Measurements from ENCODE around the gene CUL3.
"Not testable (repeated sequence)": the region's sequence is repeated elsewhere in the genome, so short reads cannot be mapped to it uniquely, and the experiment has no call there.

CUL3 gene

GRCh38 chr2:224532931-224533330, 52.2 kb downstream of the CUL3 start:
- DNase-seq: no peak

- DNase-seq: no peak
These were observed 52.7 kb downstream of the CUL3 start for GRCh38 chr2:224532441-224532840.

- no peak for DNase-seq
These were observed 57.0 kb downstream of the CUL3 start for GRCh38 chr2:224528171-224528570.

DNA sequence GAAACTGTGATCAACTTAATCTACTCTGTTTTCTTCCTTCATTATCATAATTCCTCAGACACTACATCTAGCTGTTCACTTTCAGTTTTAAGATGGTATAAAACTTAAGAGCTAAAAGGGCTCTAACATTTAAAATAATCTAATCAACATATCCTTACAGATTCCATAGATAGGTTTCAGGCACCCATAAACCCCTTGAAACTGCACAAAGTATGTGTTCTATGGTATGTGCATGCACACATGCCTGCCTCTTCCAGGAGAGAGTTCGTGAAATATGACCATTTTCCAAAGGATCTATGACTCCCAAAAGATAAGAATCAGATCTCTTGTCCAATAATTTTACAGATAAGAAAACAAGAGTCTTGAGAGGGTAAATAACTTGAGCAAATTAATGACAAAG, 59.4 kb downstream of the CUL3 start:
- no peak for DNase-seq

DNA sequence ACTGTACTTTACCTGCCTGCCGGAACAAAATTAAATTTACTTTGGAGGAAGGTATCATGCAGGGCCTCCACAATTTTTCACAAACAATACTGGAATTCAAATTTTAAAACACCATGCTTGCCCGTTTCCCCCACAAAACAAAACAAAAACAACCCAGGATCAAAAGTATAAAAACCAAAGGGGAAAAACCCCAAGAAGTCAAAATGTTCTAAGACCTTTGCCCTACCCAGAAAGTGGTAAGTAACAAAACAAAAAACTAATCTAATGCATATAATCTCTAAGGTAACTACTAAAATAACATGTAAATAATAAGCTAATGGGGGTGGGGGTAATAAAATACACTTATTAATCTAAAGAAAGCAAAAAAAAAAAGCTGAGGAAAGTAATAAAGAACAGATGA, 60.5 kb downstream of the CUL3 start:
- DNase-seq: peak in 1 of 5 experiments; percentile 49

DNA sequence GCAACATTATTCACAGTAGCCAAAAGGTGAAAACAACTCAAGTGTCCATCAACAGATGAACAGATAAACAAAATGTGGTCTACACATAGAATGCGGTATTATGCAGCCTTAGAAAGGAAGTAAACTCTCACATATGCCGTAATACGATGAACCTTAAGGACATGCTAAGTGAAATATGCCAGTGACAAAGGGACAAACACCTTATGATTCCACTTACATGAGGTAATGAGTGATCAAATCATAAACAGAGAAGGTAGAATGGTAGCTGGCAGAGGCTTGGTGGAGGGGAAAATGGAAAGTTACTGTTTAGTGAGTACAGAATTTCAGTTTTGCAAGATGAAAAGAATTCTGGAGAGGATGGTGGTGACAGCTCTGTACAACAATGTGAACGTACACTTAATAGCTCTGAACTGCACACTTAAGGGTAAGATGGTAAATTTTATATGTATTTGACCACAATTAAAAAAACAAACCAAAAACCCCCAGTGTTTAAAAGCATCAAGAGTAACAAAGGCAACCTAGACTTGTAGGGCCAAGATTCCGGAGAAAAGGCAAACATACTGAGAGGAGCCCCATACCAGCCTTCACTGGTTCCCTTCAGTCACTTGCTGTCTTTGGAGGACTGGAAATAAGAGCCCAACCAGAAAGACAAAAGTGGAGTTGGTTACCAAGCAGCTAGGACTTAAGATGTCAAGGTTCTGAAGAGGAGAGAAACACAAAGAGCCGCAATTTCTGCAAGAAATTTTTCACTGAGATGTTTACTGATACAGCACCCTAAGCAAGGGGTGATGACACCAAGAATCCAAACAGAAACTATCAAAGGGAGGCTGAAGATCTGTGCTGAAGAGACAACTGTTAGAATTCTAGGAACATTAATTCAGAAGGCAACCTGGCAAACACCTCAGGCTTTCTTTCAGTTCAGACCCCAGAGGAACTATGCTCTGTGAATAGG, 61.3 kb downstream of the CUL3 start:
- peak in 2 of 5 experiments; percentile 7 to 79 for DNase-seq

DNA sequence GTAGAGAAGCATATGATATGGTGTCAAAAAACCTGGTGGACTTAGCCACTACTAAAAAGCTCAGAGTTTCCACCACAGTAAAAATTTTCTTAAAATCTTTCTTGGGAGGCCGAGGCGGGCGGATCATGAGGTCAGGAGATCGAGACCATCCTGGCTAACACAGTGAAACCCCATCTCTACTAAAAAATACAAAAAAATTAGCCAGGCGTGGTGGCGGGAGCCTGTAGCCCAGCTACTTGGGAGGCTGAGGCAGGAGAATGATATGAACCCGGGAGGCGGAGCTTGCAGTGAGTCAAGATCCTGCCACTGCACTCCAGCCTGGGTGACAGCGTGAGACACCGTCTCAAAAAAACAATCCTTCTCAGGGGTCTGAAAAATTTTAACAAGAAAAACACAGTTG, 62.7 kb downstream of the CUL3 start:
- not testable (repeated sequence) for DNase-seq

- peak in 1 of 5 experiments; percentile 90 for DNase-seq
These were observed 65.1 kb downstream of the CUL3 start for GRCh38 chr2:224520064-224520463.

DNA sequence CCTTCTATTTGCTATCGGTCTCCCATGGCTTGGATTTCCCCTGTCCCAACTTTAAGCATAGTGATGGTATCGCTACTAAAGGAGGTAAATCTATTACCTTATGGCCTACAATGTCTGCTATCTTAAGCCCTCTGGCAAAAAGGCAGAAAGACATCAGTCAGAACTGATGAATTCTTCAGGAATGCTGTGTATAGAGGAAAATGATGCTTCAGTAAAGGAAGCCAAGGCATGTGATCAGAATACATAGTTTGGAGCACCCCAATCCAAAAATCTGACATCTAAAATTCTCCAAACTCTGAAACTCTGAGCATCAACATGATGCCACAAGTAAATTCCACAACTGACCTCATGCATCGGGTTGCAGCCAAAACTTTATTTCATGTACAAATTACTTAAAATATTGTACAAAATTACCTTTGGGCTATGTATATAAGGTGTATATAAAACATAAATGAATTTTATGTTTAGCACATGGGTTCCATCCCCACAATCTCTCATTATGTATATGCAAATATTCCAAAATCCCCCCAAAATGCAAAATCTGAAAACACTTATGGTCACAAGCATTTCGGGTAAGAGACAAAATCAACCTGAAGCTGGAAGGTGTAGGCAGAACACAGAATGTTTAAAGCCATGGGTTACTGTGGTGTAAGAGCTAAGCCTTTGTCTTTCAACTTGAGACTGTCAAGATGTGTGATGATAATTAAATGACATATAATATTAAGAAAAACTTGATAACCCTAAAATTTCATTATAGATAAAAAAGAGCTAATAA, 66.2 kb downstream of the CUL3 start:
- no peak for DNase-seq

GRCh38 chr2:224517963-224518362, 67.2 kb downstream of the CUL3 start:
- DNase-seq: no peak

DNA sequence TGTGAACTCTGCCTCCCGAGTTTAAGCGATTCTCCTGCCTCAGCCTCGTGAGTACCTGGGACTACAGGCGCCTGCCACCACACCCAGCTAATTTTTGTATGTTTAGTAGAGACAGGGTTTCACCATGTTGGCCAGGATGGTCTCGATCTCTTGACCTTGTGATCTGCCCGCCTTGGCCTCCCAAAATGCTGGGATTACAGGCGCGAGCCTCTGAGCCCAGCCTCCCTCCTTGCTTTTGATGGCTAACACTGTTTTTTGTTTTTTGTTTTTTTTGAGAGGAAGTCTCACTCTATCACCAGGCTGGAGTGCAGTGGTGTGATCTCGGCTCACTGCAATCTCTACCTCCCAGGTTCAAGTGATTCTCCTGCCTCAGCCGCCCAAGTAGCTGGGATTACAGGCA, 68.8 kb downstream of the CUL3 start:
- not testable (repeated sequence) for DNase-seq

DNA sequence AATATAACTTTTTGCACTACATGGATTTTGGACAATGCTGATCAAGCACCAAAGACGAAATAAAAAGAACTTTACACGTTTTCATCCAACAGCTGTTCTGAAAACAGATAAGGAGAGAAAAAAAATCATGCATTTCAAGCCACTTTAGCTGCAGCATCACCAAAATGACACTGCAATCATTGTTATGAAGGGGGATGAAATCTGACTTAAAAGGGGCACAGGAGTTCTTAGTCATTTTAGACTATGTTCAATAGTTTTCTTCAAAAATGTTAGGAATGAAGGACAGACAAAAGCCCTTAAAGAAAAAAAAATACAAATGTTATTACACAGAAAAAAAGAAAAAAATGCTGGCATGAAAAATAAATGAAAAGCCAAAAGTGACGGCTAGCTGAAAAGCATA, 71.2 kb downstream of the CUL3 start:
- DNase-seq: no peak

GRCh38 chr2:224507789-224508188, 77.4 kb downstream of the CUL3 start:
- DNase-seq: no peak

- DNase-seq: no peak
These were observed 78.7 kb downstream of the CUL3 start for GRCh38 chr2:224506494-224506893.

GRCh38 chr2:224498991-224499390, 86.2 kb downstream of the CUL3 start:
- DNase-seq: no peak

GRCh38 chr2:224492531-224492930, 92.6 kb downstream of the CUL3 start:
- DNase-seq: no peak

DNA sequence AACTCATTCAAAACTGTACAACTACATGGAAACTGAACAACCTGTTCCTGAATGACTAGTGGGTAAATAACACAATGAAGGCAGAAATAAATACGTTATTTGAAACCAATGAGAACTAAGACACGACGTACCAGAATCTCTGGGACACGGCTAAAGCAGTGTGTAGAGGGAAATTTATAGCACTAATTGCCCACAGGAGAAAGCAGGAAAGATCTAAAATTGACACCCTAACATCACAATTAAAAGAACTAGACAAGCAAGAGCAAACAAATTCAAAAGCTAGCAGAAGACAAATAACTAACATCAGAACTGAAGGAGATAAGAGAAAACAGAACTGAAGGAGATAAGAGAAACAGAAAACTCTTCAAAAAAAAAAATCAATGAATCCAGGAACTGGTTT, 97.2 kb downstream of the CUL3 start:
- DNase-seq: not testable (repeated sequence)

DNA sequence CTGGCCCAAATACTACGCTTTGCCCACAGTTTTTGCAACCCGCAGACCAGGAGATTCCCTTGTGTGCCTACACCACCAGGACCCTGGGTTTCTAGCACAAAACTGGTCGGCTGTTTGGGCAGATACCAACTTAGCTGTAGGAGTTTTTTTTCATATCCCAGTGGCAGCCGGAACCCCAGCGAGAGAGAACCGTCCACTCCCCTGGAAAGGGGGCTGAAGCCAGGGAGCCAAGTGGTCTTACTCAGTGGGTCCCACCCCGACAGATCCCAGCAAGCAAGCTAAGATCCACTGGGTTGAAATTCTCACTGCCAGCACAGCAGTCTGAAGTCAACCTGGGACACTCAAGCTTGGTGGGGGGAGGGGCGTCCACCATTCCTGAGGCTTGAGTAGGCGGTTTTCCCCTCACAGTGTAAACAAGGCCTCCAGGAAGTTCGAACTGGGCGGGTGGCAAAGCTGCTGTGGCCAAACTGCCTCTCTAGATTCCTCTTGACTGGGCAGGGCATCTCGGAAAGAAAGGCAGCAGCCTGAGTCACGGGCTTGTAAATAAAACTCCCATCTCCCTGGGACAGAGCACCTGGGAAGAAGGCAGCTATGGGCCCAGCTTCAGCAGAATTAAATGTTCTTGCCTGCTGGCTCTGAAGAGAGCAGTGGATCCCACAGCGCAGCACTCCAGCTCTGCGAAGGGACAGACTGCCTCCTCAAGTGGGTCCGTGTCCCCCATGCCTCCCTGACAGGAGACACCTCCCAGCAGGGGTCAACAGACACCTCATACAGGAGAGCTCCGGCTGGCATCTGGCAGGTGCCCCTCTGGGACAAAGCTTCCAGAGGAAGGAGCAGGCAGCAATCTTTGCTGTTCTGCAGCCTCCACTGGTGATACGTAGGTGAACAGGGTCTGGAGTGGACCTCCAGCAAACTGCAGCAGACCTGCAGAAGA, 99.8 kb downstream of the CUL3 start:
- not testable (repeated sequence) for DNase-seq

DNA sequence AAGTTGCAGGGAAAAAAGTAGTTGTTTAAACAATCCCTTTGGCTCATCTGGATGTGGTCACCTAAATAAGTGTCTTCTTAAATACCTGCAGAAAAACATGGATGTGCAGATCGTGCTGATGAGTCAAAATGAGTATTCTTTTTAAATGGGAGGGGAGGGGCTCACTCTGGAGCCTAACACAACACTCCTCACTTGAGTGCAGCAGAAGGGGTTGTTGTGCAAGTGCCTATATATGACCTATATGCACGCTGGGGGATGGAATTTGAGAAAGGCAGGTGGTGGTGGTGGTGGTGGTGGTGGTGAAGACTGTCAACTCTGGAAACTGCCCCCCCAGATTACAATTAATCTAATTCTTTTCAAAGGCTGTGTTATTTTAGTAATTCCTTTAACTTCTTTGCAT, 105.3 kb downstream of the CUL3 start:
- DNase-seq: peak in 1 of 5 experiments; percentile 46

DNA sequence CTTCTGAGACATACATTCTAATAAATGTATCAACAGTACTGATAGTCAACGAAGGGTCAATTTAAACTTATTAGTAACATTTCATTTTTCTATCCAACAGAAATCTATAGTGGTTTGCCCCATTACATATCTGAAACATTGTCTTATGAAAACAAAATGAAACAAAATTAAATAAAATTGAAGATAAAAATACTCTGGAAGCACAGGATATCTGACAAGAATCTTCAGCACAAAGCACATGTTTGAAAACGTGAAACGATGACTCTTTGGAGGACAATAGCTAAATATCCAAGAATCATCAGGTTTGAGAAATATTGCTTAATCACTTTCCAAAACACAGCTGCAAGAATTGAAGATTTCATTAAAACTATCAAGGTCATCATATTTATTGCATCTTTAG, 112.3 kb downstream of the CUL3 start:
- DNase-seq: no peak

- DNase-seq: no peak
These were observed 113.0 kb downstream of the CUL3 start for GRCh38 chr2:224472137-224472536.

DNA sequence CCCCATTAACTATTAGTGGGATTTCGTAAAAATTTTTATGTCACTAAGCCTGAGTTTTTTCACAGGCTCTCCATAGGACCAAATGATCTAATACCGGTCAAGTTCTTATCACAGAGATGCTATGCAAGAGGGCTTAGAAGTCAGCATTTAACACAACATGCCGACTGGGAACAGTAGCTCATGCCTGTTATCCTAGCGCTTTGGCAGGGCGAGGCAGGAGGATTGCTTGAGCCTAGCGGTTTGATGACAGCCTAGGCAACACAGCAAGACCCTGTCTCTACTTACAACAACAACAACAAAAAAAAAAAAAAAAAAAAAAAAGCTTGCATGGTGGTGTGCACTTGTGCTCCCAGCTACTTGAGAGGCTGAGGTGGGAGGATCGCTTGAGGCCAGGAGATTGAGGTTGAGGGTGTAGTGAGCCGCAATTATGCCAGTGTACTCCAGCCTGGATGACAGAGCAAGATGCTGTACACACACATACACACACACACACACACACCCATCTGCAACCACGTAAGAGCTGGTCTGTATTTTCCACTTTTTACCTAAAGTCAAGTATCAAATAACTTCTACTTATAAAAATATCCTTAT, 115.7 kb downstream of the CUL3 start:
- DNase-seq: peak in 1 of 5 experiments; percentile 6
